GM21381 (cell line): ENCODE results near the gene MB21D2.
A peak's percentile ranks its signal among the peaks of the same experiment; 100 is the strongest.
"Not testable (repeated sequence)": the region's sequence is repeated elsewhere in the genome, so short reads cannot be mapped to it uniquely, and the experiment has no call there.

ENCODE experiments used
- ATAC-seq: cut with Tn5 transposase; IDR thresholded peaks from one replicate; pipeline ENCODE4 v1.9.1; 2021; ENCODE audit warnings: mild to moderate bottlenecking, moderate library complexity; ENCODE audit not compliant: unreplicated experiment

The MB21D2 gene, protein sequence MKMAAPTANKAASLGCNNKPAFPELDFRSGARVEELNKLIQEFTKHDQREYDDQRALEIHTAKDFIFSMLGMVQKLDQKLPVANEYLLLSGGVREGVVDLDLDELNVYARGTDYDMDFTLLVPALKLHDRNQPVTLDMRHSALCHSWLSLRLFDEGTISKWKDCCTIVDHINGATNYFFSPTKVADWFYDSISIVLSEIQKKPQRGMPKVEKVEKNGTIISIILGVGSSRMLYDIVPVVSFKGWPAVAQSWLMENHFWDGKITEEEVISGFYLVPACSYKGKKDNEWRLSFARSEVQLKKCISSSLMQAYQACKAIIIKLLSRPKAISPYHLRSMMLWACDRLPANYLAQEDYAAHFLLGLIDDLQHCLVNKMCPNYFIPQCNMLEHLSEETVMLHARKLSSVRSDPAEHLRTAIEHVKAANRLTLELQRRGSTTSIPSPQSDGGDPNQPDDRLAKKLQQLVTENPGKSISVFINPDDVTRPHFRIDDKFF

DNA sequence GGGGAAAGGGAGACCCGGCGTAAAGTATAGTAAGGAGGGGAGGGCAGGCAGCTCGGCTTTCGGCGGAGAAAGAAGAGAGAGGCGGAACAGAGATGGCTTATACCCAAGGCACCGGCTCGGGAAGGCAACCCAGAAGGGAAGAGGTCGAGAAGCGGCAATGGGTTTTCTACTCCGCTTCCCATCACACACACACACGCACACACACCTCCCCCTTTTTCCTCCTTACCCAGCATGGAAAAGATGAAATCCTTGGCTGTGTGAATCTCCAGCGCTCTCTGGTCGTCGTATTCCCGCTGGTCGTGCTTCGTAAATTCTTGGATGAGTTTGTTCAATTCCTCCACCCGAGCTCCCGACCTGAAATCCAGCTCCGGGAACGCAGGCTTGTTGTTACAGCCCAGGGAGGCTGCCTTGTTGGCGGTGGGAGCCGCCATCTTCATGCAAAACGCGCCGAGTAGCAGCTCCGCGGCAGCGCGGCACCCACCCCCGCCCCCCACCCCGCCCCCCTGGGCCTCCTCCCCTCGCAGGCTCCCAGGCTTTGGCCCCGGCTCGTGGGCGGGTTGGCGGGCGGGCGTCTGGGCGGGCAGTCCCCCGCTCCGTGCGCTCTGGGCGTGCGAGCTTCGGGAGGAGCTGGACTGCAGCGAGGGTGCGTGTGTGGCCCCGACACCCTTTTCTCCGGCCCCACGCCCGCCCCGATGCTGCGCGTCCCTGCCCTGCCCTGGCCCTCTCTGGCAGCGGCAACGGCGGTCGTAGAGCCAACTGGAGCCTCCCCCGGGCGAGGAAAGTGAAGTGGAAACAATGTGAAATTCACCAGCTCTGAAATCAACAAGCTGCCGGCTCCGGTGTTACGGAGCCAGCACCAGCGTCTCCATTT is at the start of gene MB21D2:
MB21D2 (minus strand) TSS at position 453 of the 871 bp plus-strand sequence; CDS start at position 437, 16 bp downstream.
- peak; percentile 52 for ATAC-seq

DNA sequence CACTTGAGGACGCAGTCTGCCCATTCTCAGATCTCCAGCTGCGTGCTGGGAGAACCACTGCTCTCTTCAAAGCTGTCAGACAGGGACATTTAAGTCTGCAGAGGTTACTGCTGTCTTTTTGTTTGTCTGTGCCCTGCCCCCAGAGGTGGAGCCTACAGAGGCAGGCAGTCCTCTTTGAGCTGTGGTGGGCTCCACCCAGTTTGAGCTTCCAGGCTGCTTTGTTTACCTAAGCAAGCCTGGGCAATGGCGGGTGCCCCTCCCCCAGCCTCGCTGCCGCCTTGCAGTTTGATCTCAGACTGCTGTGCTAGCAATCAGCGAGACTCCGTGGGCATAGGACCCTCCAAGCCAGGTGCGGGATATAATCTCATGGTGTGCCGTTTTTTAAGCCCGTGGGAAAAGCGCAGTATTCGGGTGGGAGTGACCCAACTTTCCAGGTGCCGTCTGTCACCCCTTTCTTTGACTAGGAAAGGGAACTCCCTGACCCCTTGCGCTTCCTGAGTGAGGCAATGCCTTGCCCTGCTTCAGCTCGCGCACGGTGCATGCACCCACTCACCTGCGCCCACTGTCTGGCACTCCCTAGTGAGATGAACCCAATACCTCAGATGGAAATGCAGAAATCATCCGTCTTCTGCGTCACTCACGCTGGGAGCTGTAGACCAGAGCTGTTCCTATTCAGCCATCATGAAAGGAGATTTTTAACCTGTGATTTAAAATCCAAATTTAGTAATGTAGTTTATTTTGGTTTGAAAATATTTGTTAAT is 47.5 kb upstream of the MB21D2 start:
- not testable (repeated sequence) for ATAC-seq

GRCh38 chr3:192959773-192960172 is 42.1 kb upstream of the MB21D2 start:
- ATAC-seq: no peak

- no peak for ATAC-seq
Observed at GRCh38 chr3:192958219-192958872, 40.7 kb upstream of the MB21D2 start.

DNA sequence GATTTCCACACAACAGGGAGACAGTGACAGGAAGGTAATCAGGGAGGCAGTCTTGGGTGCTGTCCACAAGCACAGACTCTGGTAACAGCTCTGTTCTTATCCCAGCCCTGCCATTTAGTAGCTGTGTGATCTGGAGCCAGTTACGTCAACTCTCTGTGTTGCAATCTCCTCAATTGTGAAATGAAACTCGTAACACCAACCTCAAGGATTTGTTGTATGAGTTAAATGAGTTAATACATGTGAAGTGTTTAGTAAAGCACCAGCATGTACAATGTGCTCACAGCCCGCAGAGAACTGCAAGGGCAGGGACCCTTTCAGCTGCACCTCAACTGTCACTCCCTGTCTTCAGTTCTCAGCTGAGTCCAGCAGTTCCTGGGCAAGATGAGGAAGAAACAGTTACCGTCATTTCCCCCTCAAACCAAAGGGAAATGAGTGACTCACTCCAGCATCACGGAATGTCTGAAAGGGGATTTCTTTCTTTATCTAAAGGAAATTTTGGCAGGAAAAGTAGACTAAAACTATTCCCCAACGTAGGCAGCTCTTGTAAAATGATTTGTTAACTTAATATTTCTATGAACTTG is 39.9 kb upstream of the MB21D2 start:
- ATAC-seq: no peak

- ATAC-seq: no peak
Observed at GRCh38 chr3:192953926-192954325, 36.3 kb upstream of the MB21D2 start.

GRCh38 chr3:192947421-192947820 is 29.8 kb upstream of the MB21D2 start:
- no peak for ATAC-seq

- ATAC-seq: no peak
Observed at GRCh38 chr3:192943393-192943792, 25.7 kb upstream of the MB21D2 start.

DNA sequence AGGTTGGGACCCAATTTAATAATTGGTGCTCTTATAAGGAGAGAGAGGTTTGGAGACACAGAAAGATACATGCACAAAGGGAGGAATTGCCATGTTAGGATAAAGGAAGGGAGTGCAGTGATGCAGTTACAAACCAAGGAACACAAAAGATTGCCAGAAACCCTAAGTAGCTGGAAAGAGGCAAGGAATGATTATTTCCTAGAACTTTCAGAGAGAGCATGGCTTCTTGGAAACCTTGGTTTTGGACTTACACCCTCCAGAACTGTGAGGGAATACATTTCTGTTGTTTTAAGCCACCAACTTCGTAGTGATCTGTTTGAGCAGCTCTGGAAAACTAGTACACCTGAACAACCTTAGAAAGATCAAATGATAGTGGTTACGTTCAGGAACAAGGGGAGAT is 25.0 kb upstream of the MB21D2 start:
- no peak for ATAC-seq

DNA sequence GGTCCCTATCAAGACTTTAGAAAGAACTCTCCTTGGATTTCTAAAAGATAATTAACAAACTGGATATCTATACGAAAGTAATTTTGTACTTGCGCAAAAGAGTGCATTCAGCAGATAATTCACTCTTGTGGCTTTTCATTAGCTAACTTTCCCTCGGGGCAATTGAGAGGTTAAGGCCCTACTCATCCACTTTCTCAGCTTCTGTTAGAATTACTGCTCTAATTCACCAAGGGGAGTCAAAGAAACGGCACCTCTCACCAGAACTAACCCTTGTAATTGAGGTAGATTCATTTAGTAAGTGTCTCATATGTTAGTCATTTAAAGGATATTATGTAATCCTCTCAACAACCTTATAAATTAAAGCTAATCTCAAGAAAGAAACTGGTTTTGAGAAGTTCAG is 22.5 kb upstream of the MB21D2 start:
- no peak for ATAC-seq

DNA sequence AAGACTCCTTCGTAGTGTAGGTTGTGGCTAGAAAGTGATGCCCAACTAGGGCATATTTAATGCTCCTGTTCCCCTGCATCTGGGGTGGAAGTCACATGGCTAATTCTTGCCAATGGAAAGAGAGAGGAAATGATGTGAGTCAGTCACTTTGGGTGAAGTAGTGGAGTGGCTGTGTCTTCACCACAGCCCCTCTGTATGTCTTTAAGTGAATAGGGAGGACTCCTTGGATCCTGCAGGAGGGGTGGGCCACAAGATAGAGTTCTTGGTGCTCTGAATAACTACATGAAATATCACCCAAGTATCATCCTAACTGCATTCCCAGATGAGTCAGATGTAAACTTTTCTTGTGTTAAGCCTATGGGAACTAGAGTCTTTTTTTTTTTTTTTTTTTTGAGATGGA is 17.8 kb upstream of the MB21D2 start:
- ATAC-seq: no peak

GRCh38 chr3:192933779-192934460 is 16.3 kb upstream of the MB21D2 start:
- ATAC-seq: no peak

DNA sequence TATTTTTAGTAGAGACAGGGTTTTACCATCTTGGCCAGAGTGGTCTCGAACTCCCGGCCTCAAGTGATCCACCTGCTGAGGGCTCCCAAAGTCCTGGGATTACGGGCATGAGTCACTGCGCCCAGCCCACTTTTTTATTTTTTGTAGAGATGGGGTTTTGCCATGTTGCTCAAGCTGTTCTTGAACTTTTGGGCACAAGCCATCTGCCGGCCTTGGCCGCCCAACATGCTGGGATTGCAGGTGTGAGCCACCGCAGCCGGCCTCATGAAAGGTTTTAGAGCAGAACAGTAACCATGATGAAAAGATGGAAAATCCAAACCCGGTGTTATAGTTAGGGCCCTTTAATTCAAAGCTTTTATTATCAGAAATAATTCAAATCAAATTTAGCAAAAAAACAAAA is 15.6 kb upstream of the MB21D2 start:
- ATAC-seq: no peak

DNA sequence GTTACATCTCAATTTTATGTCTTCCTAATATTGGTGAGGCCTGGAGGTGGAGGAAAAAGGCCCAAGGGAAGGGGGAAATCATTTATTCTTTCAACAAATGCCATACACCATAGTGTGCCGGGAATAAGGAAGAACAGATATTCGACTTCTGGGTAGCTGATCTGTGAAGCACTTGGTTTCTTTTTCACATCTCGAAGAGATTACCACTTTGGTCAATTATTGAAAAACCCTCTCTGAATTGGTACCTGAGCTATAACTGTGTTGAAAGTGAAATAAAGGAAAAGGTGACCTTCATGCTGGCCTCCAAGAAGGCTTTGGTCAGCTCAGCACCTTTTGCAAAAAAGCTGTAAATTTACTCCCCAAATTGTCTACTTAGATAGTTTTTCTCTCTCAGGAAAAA is 14.2 kb upstream of the MB21D2 start:
- no peak for ATAC-seq

- ATAC-seq: no peak
Observed at GRCh38 chr3:192930577-192930976, 12.9 kb upstream of the MB21D2 start.

- no peak for ATAC-seq
Observed at GRCh38 chr3:192929755-192930547, 12.3 kb upstream of the MB21D2 start.

DNA sequence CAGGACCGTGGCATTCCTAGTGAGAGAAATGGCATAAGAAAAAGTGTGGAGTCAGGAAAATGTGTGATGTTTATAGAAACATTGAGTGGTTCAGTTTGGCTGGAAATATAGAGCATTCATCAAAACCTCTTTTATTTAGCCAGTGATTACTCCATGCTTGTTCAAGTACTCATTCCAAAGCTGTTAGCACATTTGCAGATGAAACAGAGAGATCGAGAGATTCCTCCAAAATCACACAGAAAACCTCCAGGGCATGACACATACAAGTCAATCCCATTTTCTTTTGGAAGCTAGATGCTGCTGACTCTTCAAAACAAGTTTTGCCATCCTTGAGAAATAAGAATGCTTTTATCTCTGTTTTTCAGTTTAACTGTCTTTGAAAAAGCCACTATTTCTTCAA is 11.5 kb upstream of the MB21D2 start:
- no peak for ATAC-seq

- ATAC-seq: no peak
Observed at GRCh38 chr3:192928720-192929119, 11.1 kb upstream of the MB21D2 start.

DNA sequence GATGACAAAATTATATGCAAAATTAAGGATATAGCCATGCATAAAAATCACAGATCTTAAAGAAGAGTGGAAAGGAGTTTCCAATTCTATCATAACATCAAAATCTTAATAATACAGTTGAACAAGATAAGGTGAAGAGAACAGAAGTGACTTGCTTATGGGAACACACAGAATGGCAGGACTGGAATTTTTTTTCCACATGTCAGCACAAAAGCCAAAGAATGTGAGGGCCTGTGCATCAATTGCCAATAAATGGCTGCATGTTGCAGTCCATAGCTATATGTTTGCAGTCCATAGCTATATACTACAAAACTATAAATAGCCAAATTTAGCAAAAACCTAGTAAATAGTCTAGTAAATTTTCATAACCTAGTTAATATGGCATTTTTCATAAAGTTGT is 10.4 kb upstream of the MB21D2 start:
- no peak for ATAC-seq
